GM19467 (cell line): ENCODE results near the gene LCAT.
"Not testable (repeated sequence)": the region's sequence is repeated elsewhere in the genome, so short reads cannot be mapped to it uniquely, and the experiment has no call there.

Source experiments
- ATAC-seq: cut with Tn5 transposase; IDR thresholded peaks from one replicate; pipeline ENCODE4 v1.9.1; 2021; ENCODE audit warnings: mild to moderate bottlenecking, moderate library complexity; ENCODE audit not compliant: unreplicated experiment

LCAT gene

DNA sequence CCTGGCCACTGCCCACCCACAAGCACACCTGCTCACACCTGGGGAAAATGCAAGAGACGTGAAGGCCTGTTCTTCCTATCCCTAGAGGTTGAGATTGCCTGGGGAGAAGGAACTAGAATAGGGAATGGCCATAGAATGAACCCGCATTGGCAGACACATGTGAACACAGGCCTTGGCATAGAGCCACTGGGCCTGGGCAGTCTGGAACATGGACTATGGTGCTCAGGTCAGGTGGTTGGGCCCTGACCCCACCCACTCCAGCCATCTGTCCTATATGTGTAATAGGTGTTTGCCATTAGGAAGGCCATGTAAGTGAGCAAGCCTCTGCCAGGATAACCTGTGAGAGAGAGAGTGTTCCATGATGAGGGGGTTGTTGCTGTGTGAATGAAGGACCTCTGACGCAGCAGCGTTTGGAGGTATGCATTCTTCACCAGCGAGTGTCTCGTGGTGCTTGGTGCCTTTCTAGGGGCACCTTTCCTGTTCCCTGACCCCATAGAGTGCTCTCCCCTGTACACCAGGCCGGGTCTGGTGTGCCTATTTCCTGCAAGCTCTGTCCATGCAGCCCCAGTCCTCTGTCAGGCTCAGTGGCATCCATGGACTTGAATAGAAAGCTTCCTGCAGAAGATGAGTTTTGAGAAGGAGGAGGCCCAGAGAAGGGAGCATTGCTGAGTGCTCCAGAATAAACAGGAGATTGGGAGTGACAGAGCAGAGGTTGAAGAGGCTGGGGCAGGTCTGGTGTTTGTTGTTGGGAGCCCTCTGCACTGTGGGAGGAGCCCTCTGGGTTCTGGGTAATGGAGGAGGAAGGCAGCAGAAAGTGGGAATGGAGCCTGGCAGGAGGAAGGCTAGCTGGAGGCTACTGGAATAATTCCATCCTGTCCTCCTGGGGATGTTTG, 27.8 kb downstream of the LCAT start:
- ATAC-seq: no peak

DNA sequence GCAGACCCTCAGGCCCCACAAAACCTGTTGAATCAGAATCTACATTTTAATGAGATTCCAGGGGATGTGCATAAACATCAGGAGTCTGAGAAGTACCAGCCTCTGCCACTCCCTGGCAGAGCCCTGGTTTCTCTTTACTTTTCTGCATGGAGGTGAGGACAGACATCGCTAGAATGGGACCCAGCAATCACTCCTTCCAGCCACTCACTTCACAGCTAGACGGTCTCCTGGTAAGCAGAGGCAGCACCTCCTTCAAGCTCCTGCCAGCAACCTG, 28.5 kb downstream of the LCAT start:
- ATAC-seq: not testable (repeated sequence)

DNA sequence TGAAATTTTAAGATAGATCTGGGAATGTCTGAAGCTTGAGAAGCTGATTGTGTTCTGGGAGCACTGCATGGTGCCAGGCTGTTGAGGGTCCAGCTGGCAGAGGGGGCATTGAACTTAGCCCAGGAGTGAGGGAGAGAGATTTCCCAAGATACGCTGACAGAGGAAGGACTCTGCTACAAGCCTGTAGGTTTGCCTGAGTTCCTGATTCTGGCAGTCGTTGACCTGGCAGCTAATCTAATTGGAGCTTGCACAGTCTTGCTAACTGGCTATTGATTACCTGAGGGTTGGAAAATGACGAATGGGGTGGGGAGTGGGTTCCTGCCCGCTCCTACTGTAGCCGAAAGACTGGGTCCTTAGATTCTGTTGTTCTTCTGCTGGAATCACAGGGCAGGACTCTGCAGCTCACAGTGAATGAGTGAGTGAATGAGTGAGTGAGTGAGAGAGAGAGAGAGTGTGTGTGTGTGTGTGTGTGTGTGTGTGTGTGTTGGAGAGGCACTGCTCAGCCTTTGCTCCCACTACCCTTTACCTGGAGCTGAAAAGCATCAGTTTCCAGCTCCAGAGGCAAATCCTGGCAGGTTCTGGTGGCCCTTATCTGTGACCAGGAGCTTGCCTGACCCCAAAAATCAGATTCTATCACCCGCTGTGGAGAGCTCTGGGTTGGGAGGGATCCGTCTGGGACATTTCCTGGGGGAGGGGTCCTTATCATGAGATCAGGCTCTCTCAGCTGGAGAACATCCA, 29.0 kb downstream of the LCAT start:
- no peak for ATAC-seq

DNA sequence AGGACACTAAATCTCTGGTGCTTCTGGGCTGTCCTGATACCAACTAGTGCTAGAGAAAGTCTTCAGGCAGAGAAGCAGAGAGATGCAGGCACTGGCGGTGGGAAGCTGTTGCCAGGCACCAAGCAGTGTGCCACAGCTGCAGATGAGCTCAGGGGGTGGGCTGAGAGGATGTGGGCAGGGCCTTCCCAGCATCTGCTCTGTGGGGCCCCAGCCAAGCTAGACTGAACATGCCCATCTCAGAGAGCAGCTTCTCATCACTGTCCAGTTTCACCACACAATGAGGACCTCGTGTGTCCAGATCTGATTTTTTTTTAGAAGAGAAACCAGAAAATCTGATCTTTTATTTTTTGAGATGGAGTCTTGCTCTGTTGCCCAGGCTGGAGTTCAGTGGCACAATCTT, 33.8 kb downstream of the LCAT start:
- ATAC-seq: no peak

DNA sequence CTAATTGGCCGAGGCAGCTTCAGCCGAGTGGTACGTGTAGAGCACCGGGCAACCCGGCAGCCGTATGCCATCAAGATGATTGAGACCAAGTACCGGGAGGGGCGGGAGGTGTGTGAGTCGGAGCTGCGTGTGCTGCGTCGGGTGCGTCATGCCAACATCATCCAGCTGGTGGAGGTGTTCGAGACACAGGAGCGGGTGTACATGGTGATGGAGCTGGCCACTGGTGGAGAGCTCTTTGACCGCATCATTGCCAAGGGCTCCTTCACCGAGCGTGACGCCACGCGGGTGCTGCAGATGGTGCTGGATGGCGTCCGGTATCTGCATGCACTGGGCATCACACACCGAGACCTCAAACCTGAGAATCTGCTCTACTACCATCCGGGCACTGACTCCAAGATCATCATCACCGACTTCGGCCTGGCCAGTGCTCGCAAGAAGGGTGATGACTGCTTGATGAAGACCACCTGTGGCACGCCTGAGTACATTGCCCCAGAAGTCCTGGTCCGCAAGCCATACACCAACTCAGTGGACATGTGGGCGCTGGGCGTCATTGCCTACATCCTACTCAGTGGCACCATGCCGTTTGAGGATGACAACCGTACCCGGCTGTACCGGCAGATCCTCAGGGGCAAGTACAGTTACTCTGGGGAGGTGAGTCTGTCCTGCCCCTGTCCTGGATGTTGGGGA, 34.7 kb downstream of the LCAT start:
- no peak for ATAC-seq

DNA sequence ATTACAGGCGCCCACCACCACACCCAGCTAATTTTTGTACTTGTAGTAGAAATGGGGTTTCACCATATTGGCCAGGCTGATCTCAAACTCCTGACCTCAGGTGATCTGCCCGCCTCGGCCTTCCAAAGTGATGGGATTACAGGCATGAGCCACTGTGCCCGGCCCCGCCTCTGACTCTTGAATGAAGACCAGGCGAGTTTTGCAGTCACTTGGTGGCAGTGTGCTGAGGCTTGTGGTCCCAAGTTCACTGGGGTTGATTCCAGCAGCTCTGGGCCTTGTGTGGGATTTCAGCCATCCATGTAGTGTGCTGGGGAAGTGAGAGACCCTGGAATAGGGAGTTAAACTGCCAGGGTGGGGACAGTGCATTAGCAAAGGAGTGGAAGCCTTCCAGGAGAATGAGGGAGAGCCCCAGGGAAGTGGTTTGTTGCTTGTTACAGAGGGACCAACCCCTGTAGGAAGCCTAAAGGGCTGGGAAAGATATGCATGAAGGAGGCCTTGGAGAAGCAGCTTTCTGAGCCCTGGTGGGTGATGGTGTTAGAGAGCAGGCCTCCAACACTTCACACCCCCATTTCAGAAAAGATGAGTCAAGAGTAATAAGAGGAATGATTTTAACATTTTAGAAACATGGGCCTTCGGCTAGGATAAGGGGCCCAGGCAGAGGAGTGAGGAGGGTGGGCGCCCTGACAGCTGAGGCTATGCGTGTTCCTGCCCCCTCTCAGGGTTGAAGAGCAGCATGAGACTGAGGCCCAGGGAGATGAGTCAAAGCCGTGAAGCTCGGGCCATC, 36.3 kb downstream of the LCAT start:
- no peak for ATAC-seq

DNA sequence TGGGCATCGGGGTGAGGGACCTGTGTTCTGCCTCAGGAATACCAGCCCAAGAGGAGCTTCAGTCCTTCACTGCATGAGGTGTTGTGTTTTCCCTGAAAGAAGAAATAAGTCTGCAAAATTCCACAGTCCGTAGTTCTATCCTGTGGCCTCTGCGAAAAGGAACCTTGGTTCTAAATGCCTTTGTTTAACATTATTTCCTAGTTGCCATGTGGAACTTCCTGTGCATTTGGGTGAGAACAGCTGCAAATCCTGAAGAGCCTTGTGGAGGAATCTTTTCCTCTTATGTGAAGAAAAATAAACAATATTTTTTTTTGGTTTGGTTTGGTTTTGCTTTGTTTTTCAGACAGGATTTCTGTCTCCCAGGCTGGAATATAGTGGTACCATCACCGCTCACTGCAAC, 41.1 kb downstream of the LCAT start:
- no peak for ATAC-seq

DNA sequence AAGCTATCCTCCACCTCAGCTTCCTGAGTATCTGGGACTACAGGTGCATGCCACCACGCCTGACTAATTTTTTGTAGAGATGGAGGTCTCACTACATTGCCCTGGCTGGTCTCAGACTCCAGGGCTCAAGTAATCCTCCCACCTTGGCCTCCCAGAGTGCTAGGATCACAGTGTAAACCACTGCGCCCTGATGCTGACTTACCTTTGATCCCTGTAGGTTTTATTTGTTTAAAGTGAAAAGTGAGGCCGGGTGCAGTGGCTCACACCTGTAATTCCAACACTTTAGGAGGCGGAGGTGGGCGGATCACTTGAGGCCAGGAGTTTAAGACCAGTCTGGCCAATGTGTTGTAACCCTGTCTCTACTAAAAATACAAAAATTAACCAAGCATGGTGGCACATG, 42.2 kb downstream of the LCAT start:
- ATAC-seq: no peak

DNA sequence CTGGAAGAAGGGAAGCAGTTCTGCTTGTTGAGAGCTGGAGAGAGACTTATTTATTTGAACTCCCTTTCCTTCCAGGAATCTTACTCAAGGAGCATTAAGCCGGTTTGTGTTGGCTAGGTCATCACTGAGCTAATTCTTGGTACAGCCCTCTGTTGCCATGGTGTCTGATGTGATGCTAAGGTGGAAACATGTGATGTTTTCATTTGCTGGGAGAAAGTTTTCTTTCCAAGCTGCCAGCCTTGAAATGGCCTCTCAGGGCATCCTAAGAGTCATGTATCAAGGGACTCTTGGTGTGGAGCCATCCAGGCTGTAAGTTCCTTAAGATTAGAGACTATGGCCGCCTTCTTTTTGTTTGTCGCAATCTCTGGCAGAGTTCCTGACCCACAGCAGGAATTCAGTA, 46.7 kb downstream of the LCAT start:
- no peak for ATAC-seq

DNA sequence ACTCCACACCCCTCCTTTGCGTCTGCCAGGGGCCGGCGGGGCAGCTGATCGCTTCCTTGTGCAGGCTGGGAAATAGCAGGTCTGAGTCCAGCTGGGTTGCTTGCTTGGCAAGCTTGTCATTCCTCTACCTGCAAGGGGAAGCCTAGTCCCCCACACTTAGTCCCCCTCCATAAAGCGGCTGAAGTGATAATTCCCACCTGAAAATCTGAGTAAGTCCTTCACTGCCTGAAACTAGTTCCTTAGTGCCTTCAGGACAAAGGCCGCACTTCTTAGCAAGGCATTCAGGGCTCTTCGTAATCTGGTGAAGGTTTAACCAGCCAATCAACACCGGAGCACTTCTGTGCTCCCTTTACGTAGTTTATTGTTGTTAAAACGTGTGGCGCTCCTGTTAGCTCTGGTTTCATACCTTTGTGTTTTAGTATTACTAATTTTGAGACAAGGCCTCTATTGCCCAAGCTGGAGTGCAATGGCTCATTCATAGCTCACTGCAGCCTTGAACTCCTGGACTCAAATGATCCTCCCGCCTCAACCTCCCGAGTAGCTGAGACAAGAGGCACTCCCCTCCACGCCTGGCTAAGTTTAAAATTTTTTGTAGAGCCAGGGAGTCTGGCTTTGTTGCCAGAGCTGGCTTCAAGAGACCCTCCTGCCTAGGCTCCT, 50.0 kb downstream of the LCAT start:
- ATAC-seq: no peak

DNA sequence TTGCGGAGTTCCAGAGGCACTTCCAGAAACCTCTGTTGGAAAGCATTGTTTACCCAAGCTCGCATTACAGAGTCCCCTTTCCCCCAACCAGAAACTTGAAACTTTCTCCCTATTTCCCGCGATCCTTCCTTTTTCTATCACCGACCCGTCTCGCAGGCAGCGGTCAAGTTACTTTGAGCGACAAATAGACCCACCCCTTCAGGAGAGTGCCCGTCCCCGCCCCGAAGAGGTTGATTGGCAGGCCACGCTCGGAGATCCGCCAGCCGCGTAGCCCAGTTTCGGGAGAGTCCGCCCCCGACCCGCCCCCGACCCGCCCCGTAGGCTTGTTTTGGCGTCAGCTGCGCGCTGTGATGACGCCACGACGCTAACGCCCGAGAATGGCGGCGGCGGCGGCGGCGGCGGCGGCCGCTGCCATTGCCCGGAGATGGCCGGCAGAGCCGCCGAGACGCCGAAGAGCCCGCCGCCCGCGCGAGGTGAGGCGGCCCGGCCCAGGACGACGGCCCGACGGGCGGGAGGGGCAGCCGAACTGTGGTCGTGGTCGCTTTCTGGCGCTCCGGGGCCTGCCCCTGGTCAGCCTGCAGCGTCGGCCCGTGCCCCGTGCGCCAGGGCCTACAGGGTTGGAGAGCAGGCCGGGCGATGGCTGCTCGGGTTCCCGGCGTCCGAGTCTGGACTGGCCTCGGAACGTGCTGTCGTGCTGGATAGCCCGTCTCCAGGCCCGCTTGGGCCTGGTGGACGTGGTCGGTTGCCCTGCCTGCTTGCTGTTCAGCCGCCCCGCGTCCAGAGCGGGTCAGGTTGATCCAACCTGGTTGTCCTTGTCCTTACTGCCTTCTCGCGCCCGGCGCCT, 50.8 kb downstream of the LCAT start, which contains the start of gene PSKH1:
TSS of gene PSKH1 (plus strand) at position 356 of the 844 bp plus-strand sequence. CDS start 15,496 bp downstream, outside the sequence.
- ATAC-seq: peak; percentile 83

DNA sequence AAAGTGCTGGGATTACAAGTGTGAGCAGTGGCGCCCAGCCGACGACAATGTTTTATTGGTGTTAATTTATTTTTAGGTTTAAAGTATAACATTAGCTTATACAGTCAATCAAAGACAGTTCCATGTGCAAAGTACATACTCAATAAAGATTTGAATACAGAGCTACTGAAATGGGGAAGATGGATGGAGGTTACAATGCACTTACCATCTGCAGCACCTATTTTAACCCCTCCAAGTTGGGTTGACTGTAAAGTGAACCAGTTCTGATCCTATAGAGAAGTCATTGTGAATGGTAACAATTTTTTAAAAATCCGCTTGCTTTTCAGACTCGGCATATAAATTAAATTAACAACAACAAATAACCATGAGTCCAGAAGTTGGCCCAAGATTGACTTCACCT, 51.5 kb downstream of the LCAT start:
- ATAC-seq: no peak
